HepG2 (cell line): ENCODE data around the gene HCRTR1. TPM values are rescaled to one million over a fixed set of nuclear protein-coding genes. Genes with fewer than 3 reads are reported as not detected.

ENCODE experiments used
- ATAC-seq: fragments of 200-7000 bp; cut with Tn5 transposase; 3 replicates; pipeline ENCODE4 v1.9.1; 2020; ENCODE audit warnings: mild to moderate bottlenecking, moderate library complexity
- BruUV-seq: library from RNA; stranded (reverse); fragments of 400-500 nt; replicated peaks from 2 replicates; lab custom pipeline; 2021; lab: Mats Ljungman, UMichigan
- CTCF ChIA-PET: fragments of 300-600 bp; formaldehyde crosslinking; extraction: SDS; loops from one replicate; lab custom pipeline; 2021; ENCODE audit warnings: low total read pairs, inconsistent platforms, low intra/inter-chr PET ratio; lab: Yijun Ruan, JAX
- POLR2A ChIA-PET: fragments of 350-600 bp; sonication (Branson Sonifier 250); formaldehyde crosslinking; loops from one replicate; lab custom pipeline; 2020; ENCODE audit warnings: antibody characterized with exemption, inconsistent platforms; lab: Yijun Ruan, JAX
- DNase-seq: peaks from one replicate; pipeline ENCODE4 v3.0.0-alpha.2; 2015; ENCODE audit warnings: low spot score
- FAIRE-seq: peaks from 3 replicates; lab custom pipeline; 2011; peaks lifted over from hg19 to GRCh38; lab: Jason Lieb, UNC
- H2AFZ ChIP-seq: one replicate; pipeline ENCODE4 v1.6.1; 2011; ENCODE audit warnings: low read length, inconsistent platforms
- H3K27ac ChIP-seq: fragments of 300-600 bp; 3 replicates; pipeline ENCODE4 v1.8.0; 2011; ENCODE audit warnings: mixed run types, mild to moderate bottlenecking, mixed read lengths, low read length, inconsistent platforms; ENCODE audit not compliant: insufficient read depth; ENCODE audit errors: extremely low read length
- H3K27me3 ChIP-seq, 2 experiments: fragments of 200-600 bp in 1 of 2; 2 replicates in 1 of 2; 3 replicates in 1 of 2; pipeline versions ENCODE4 v1.6.0 to v1.8.0; 2011; ENCODE audit warnings: low read length in 2 of 2, mild to moderate bottlenecking in 2 of 2, moderate library complexity in 2 of 2, inconsistent platforms in 1 of 2; ENCODE audit not compliant: insufficient read depth in 2 of 2, control insufficient read depth in 1 of 2
- H3K36me3 ChIP-seq, 2 experiments: fragments of 200-600 bp in 1 of 2; replicated peaks in 1 of 2; 2 replicates in 1 of 2; 3 replicates in 1 of 2; pipeline versions ENCODE4 v1.5.1 to v1.8.0; 2011; ENCODE audit warnings: low read length in 2 of 2, inconsistent platforms in 1 of 2; ENCODE audit not compliant: insufficient read depth in 2 of 2, control insufficient read depth in 1 of 2
- H3K4me1 ChIP-seq: 2 replicates; pipeline ENCODE4 v1.5.1; 2012; ENCODE audit warnings: low read length, inconsistent platforms; ENCODE audit not compliant: insufficient read depth
- H3K4me2 ChIP-seq: 2 replicates; pipeline ENCODE4 v1.6.0; 2011; ENCODE audit warnings: low read depth, low read length, inconsistent platforms
- H3K4me3 ChIP-seq, 3 experiments: fragments of 200-600 bp in 1 of 3; sonication (generic), shearing (Covaris generic) in 1 of 3; replicated peaks in 1 of 3; 2 replicates each; pipeline ENCODE4 v1.5.1; 2011 to 2016; ENCODE audit warnings: low read length in 3 of 3, inconsistent platforms in 2 of 3, low read depth in 2 of 3, mild to moderate bottlenecking in 2 of 3, control low read depth in 1 of 3, mixed read lengths in 1 of 3; ENCODE audit not compliant: insufficient read depth in 1 of 3
- H3K79me2 ChIP-seq: one replicate; pipeline ENCODE4 v1.6.1; 2011; ENCODE audit warnings: low read length, inconsistent platforms; ENCODE audit not compliant: insufficient read depth
- H3K9ac ChIP-seq: 2 replicates; pipeline ENCODE4 v1.6.0; 2011; ENCODE audit warnings: mild to moderate bottlenecking, low read depth, low read length, inconsistent platforms; ENCODE audit not compliant: insufficient read depth
- H3K9me3 ChIP-seq: 2 replicates; pipeline ENCODE4 v1.5.1; 2012; ENCODE audit warnings: mild to moderate bottlenecking, low read length
- H4K20me1 ChIP-seq: 2 replicates; pipeline ENCODE4 v1.6.0; 2011; ENCODE audit warnings: inconsistent platforms, mild to moderate bottlenecking, low read length, moderate library complexity; ENCODE audit not compliant: insufficient read depth
- EP300 ChIP-seq, 3 experiments: sonication (generic) in 1 of 3; formaldehyde crosslinking in 1 of 3; IDR thresholded peaks; 2 replicates each; pipeline versions ENCODE4 v1.5.1 to v1.6.1; 2011 to 2020; ENCODE audit warnings: low read depth in 2 of 3, low read length in 2 of 3, borderline replicate concordance in 1 of 3, improper control_type of control experiment in 1 of 3, mild to moderate bottlenecking in 1 of 3, missing genetic modification reagents in 1 of 3, moderate library complexity in 1 of 3
- FLYWCH1 ChIP-seq: sonication (generic); formaldehyde crosslinking; IDR thresholded peaks from 2 replicates; pipeline ENCODE4 v1.8.1; 2023; ENCODE audit warnings: mild to moderate bottlenecking, missing genetic modification reagents
- FOXP4 ChIP-seq: sonication (generic); formaldehyde crosslinking; IDR thresholded peaks from 2 replicates; pipeline ENCODE4 v1.4.0; 2020; ENCODE audit warnings: missing genetic modification reagents
- HDAC2 ChIP-seq: sonication (generic); formaldehyde crosslinking; IDR thresholded peaks from 2 replicates; pipeline ENCODE4 v1.4.0; 2020; ENCODE audit warnings: missing genetic modification reagents
- HOXA7 ChIP-seq: sonication (generic); formaldehyde crosslinking; IDR thresholded peaks from 2 replicates; pipeline ENCODE4 v1.8.1; 2022; ENCODE audit warnings: mild to moderate bottlenecking, missing genetic modification reagents, moderate library complexity
- SETDB1 ChIP-seq: sonication (generic); formaldehyde crosslinking; IDR thresholded peaks from 2 replicates; pipeline ENCODE4 v1.5.1; 2020; ENCODE audit warnings: missing genetic modification reagents, mild to moderate bottlenecking, borderline replicate concordance
- SRSF1 ChIP-seq: fragments of 200-400 bp; formaldehyde crosslinking; optimal IDR thresholded peaks from 2 replicates; pipeline ENCODE3; 2017; ENCODE audit warnings: mild to moderate bottlenecking, low read depth, low read length, moderate library complexity
- THAP11 ChIP-seq: IDR thresholded peaks from 2 replicates; pipeline ENCODE4 v1.6.1; 2016; ENCODE audit warnings: missing biosample characterization, missing genetic modification reagents
- ZNF331 ChIP-seq: sonication (generic); formaldehyde crosslinking; IDR thresholded peaks from 2 replicates; pipeline ENCODE4 v1.4.0; 2020; ENCODE audit warnings: missing genetic modification reagents
- ZNF34 ChIP-seq: sonication (generic); formaldehyde crosslinking; IDR thresholded peaks from 2 replicates; pipeline ENCODE4 v1.4.0; 2020; ENCODE audit warnings: mild to moderate bottlenecking, missing genetic modification reagents, borderline replicate concordance
- ZNF598 ChIP-seq: sonication (generic); formaldehyde crosslinking; IDR thresholded peaks from 2 replicates; pipeline ENCODE4 v1.5.1; 2020; ENCODE audit warnings: mild to moderate bottlenecking, missing genetic modification reagents, borderline replicate concordance
- ZNF83 ChIP-seq: sonication (generic); formaldehyde crosslinking; IDR thresholded peaks from 2 replicates; pipeline ENCODE4 v1.4.0; 2020; ENCODE audit warnings: missing genetic modification reagents, mild to moderate bottlenecking, borderline replicate concordance
- ZSCAN21 ChIP-seq: sonication (generic); formaldehyde crosslinking; IDR thresholded peaks from 2 replicates; pipeline ENCODE4 v1.8.0; 2022; ENCODE audit warnings: mild to moderate bottlenecking, missing genetic modification reagents, moderate library complexity, borderline replicate concordance
- WGBS: methylation state at CpG from one replicate; pipeline ENCODE4 v1.1.6; 2017; ENCODE audit warnings: low lambda C conversion rate; 5-methylcytosine and 5-hydroxymethylcytosine counted together
- in situ Hi-C: cut with HindIII; loops from 2 replicates; pipeline ENCODE4 v1.10.0; 2017; ENCODE audit warnings: low pct_unique_long_range_greater_than_20kb; ENCODE audit not compliant: extremely low pct_ligation_motif_present
- intact Hi-C: fragments of 100-400 bp; cut with micrococcal nuclease; formaldehyde crosslinking; loops from one replicate; pipeline ENCODE4 v1.10.0; 2022; ENCODE audit not compliant: unreplicated experiment
- polyA plus RNA-seq, 8 experiments: library from polyadenylated mRNA; depleted of rRNA in 3 of 8; stranded (reverse) in 7 of 8; unstranded in 1 of 8; fragments of >200 nt; fragmentation: Illumina TruSeq in 4 of 8; extraction: Trizol in 4 of 8; gene quantifications; 2 replicates each; pipeline versions ENCODE4 v1.2.1 to v1.2.3, GENCODE V29; 2011 to 2016; ENCODE audit warnings: low read depth in 4 of 8, missing spikeins in 1 of 8, mixed read lengths in 1 of 8; ENCODE audit not compliant: insufficient read depth in 1 of 8
- total RNA-seq, 5 experiments: library from RNA; depleted of rRNA; stranded (reverse); fragments of >200 nt; fragmentation: Illumina TruSeq; extraction: Trizol; gene quantifications; 2 replicates each; pipeline ENCODE4 v1.2.3, GENCODE V29; 2016; ENCODE audit warnings: low read depth in 1 of 5
- TF ChIP-seq, protein P1 (sequence below): sonication (generic); formaldehyde crosslinking; IDR thresholded peaks from 2 replicates; pipeline ENCODE4 v1.4.0; 2020; ENCODE audit warnings: missing genetic modification reagents
- TF ChIP-seq, protein P2 (sequence below): sonication (generic); formaldehyde crosslinking; conservative IDR thresholded peaks from 2 replicates; pipeline ENCODE4 v1.4.0; 2020; ENCODE audit warnings: mild to moderate bottlenecking, missing genetic modification reagents, moderate library complexity

Gene HCRTR1
- total and polyA plus RNA-seq, 2 of the 13 experiments (the other 11 are each of a cell fraction or from before 2014, with no cell fraction given) = not detected

DNA sequence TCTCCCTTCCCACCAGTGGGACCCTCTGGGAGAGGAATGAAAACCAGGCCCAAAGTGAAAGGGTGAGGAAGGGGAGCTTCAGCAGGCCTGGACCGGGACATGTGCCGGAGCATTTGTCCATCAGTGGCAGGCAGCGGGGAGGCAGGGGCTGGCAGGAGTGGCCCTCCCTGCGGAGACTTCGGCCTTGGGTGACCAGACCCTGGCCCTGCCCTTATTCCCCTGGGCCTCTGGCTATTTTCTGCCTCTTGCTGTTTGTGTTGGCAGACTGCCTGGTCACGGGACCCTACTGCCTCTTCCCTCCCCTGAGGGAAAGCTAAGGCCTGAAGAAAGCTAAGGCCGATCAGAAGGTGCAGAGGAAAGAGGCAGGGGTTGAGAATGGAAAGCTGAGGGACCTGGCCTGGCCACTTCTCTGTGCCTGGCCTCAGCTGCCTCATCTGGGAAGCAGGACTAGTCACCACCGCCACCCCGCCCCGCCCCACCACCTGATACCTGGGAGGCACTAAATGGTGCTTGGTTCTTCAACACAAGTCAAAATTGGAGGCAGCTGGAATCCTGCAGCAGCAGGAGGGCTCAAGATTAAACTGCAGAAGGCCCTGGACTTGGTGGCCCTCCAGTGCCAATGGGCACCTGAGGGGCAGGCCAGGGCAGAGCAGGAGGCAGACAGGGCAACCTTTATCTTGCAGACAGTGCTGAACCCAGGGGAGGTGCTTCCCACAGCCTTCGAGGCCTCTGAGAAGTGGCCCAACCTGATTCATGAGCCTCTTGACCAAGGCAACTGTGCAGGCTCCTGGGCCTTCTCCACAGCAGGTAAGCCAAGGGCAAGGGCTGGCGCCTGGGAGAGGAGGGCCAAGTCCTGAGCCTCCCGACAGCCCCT is 33.3 kb upstream of the HCRTR1 start:
- ChIA-PET CTCF (no interaction called here), POLR2A (interaction anchor here (0.8 to 2.4 kb wide), 4 partner anchors 9 to 59 kb away, joined by 3 to 22 read pairs (median 4); partner anchors contain the start of gene TINAGL1)
- Histone ChIP-seq H3K27me3 (no peaks in the 10 kb centered on the region), H3K9me3 (no peaks in the 10 kb centered on the region), H3K4me3 (no peak overlapping the region), H3K9ac (no peak overlapping the region; the same call in 1 of the 2 replicates), H3K4me1 (peaks cover 48% of the 10 kb centered on the region), H2AFZ (no peak overlapping the region), H3K36me3 (peaks cover 7 to 22% of the 10 kb centered on the region in 2 experiments; a peak in 4 of 5 replicates), H3K27ac (no peak overlapping the region), H3K79me2 (peaks cover under 1% of the 10 kb centered on the region), H4K20me1 (0 out of 2 replicates have a peak, but pooled peaks cover 2% of the 10 kb centered on the region), H3K4me2 (peak overlapping the region; percentile 1; the same call in 1 of the 2 replicates)
- in situ Hi-C loops = no loop called here
- WGBS = 54% methylated on average over 5 of the region's 13 CpGs
- FAIRE-seq (peak; percentile 66), DNase-seq (peak; percentile 80), ATAC-seq (peak; percentile 80)
- intact Hi-C loops = no loop called here
- no TSS peak for BruUV-seq
- TF ChIP-seq ZNF34 (CRISPR knock-in tag) (no peak), FOXP4 (0 out of 2 replicates have a peak, but pooled peaks have one; percentile 36), THAP11 (CRISPR knock-in tag) (no peak), FLYWCH1 (CRISPR knock-in tag) (no peak), ZNF83 (no peak), SRSF1 (no peak), SETDB1 (CRISPR knock-in tag) (no peak), ZNF331 (peak; percentile 39; the same call in 1 of the 2 replicates), EP300 (IDR thresholded peaks at IDR 0.05; ENCODE audit: low read depth in 2 of 2, low read length in 2 of 2) (peak in 1 of 2 experiments; percentile 42; a peak in 1 of 4 replicates), EP300 (CRISPR knock-in tag; IDR thresholded peaks at IDR 0.05; ENCODE audit: borderline replicate concordance) (no peak), ZNF598 (CRISPR knock-in tag) (no peak), HDAC2 (CRISPR knock-in tag) (0 out of 2 replicates have a peak, but pooled peaks have one; percentile 39), HOXA7 (CRISPR knock-in tag) (no peak), ZSCAN21 (0 out of 2 replicates have a peak, but pooled peaks have one; percentile 36)
- TF ChIP-seq, protein P1, sequence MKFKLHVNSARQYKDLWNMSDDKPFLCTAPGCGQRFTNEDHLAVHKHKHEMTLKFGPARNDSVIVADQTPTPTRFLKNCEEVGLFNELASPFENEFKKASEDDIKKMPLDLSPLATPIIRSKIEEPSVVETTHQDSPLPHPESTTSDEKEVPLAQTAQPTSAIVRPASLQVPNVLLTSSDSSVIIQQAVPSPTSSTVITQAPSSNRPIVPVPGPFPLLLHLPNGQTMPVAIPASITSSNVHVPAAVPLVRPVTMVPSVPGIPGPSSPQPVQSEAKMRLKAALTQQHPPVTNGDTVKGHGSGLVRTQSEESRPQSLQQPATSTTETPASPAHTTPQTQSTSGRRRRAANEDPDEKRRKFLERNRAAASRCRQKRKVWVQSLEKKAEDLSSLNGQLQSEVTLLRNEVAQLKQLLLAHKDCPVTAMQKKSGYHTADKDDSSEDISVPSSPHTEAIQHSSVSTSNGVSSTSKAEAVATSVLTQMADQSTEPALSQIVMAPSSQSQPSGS (CRISPR knock-in tag) = peak; percentile 29; the same call in 1 of the 2 replicates
- TF ChIP-seq, protein P2, sequence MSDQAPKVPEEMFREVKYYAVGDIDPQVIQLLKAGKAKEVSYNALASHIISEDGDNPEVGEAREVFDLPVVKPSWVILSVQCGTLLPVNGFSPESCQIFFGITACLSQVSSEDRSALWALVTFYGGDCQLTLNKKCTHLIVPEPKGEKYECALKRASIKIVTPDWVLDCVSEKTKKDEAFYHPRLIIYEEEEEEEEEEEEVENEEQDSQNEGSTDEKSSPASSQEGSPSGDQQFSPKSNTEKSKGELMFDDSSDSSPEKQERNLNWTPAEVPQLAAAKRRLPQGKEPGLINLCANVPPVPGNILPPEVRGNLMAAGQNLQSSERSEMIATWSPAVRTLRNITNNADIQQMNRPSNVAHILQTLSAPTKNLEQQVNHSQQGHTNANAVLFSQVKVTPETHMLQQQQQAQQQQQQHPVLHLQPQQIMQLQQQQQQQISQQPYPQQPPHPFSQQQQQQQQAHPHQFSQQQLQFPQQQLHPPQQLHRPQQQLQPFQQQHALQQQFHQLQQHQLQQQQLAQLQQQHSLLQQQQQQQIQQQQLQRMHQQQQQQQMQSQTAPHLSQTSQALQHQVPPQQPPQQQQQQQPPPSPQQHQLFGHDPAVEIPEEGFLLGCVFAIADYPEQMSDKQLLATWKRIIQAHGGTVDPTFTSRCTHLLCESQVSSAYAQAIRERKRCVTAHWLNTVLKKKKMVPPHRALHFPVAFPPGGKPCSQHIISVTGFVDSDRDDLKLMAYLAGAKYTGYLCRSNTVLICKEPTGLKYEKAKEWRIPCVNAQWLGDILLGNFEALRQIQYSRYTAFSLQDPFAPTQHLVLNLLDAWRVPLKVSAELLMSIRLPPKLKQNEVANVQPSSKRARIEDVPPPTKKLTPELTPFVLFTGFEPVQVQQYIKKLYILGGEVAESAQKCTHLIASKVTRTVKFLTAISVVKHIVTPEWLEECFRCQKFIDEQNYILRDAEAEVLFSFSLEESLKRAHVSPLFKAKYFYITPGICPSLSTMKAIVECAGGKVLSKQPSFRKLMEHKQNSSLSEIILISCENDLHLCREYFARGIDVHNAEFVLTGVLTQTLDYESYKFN (CRISPR knock-in tag) = peak; percentile 80
